Omental fat pad (tissue), 4 donors: ENCODE measurements around the gene OR2W3. TPM values are rescaled to one million over a fixed set of nuclear protein-coding genes. Genes with fewer than 3 reads are reported as not detected.

Experiments
- ATAC-seq: fragments of 150-250 bp; one replicate; pipeline ENCODE4 v1.9.1; 2016; ENCODE audit warnings: mild to moderate bottlenecking, moderate library complexity; ENCODE audit not compliant: low FRiP score
- DNase-seq: peaks from one replicate; pipeline ENCODE4 v3.0.0-alpha.2; 2019; ENCODE audit warnings: low spot score
- total RNA-seq, 4 donors: library from RNA; depleted of rRNA; stranded (reverse); fragments of >200 nt; gene quantifications; one replicate each; pipeline ENCODE4 v1.1.0, GENCODE V29; 2016
- TF ChIP-seq, protein P1 (sequence below), 3 donors: fragments of 450-650 bp; IDR thresholded peaks; one replicate each; pipeline ENCODE4 v1.5.1; 2016 to 2017; ENCODE audit warnings: antibody characterized with exemption in 3 of 3, mild to moderate bottlenecking in 3 of 3, moderate library complexity in 2 of 3

OR2W3 gene
- 1 to 10 TPM in 1 of 4 donors, not detected in 3; 3.5 TPM for total RNA-seq

DNA sequence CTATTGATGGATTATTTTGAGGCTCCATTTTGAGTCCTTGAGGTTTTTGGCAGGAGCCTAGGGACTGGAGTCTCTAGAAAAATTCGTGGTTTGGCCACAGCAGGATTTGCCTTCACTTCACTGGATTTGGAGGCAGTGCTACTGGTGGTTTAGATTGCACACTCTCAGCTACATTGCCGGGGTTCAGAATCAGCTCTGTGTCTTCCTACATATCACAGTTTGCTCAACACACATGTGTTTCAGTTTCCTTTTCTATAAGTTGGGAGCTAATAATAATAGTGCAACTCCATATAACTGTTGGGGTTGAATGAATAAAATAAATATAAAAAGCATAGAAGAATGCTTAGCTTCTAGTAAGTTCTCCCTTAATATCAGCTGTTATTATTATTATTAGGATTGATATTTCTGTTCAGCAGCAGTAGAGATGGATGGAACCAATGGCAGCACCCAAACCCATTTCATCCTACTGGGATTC, at the start of gene OR2W3:
OR2W3 (plus strand) TSS at position 425 of the 475 bp plus-strand sequence; CDS start at position 425, 0 bp downstream.
- no peak for DNase-seq
- ATAC-seq = no peak
- TF ChIP-seq, protein P1, sequence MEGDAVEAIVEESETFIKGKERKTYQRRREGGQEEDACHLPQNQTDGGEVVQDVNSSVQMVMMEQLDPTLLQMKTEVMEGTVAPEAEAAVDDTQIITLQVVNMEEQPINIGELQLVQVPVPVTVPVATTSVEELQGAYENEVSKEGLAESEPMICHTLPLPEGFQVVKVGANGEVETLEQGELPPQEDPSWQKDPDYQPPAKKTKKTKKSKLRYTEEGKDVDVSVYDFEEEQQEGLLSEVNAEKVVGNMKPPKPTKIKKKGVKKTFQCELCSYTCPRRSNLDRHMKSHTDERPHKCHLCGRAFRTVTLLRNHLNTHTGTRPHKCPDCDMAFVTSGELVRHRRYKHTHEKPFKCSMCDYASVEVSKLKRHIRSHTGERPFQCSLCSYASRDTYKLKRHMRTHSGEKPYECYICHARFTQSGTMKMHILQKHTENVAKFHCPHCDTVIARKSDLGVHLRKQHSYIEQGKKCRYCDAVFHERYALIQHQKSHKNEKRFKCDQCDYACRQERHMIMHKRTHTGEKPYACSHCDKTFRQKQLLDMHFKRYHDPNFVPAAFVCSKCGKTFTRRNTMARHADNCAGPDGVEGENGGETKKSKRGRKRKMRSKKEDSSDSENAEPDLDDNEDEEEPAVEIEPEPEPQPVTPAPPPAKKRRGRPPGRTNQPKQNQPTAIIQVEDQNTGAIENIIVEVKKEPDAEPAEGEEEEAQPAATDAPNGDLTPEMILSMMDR (IDR thresholded peaks at IDR 0.05) = no peak

DNA sequence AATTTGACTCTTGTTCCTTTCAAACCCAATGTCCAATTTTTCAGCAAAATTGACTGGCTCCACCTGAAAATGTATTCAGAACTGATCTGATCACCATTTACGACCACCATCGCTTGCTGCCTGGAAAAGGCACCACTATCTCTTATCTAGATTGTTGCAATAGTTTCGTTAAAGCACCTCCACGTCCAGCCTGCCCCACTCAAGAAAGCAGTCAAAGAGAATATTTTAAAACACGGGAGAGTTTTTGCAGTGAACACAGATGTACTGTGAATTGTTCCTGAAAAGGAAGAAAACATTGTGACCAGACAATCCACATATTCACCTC, 49.7 kb upstream of the OR2W3 start:
- no peak for ATAC-seq
- TF ChIP-seq, protein P1 (IDR thresholded peaks at IDR 0.05) = no peak
- no peak for DNase-seq

DNA sequence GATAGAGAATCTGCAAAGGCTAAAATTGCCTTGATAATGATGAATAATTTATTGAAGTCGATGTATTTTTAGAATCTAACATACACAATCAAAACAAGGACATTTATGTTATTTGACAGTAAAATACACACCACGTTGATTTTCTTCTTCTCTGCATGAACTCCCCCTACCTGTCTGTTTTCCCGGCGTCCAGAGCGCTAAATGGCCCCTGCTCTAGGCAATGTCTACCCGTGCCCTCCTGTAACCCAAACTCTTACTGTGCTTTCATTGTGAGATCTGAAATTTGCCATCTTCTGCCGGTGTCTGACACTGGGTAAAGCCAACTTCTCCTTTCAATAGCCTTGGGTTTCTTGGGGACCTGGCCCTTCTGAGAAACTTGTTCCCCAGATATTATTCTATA, 47.0 kb upstream of the OR2W3 start:
- TF ChIP-seq, protein P1 (IDR thresholded peaks at IDR 0.05) = no peak
- no peak for DNase-seq
- no peak for ATAC-seq

DNA sequence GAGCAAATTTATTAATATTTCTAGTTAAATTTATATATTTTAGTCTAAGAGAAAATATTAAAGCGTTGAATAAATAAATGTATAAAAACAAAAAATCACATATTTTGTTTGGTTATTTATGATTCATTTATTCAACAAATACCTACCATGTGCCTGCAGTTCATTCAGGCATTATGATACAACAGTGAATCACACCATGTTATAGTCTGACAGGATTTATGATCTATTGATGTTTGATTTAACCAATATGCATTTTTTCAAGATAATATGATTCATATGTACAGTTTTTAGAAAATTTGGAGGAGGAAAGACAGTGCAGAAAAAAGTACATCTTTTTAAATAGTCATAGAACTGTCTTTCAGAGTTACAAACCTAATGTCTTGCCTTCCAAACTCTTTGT, 45.8 kb upstream of the OR2W3 start:
- no peak for DNase-seq
- no peak for ATAC-seq
- TF ChIP-seq, protein P1 (IDR thresholded peaks at IDR 0.05) = no peak

DNA sequence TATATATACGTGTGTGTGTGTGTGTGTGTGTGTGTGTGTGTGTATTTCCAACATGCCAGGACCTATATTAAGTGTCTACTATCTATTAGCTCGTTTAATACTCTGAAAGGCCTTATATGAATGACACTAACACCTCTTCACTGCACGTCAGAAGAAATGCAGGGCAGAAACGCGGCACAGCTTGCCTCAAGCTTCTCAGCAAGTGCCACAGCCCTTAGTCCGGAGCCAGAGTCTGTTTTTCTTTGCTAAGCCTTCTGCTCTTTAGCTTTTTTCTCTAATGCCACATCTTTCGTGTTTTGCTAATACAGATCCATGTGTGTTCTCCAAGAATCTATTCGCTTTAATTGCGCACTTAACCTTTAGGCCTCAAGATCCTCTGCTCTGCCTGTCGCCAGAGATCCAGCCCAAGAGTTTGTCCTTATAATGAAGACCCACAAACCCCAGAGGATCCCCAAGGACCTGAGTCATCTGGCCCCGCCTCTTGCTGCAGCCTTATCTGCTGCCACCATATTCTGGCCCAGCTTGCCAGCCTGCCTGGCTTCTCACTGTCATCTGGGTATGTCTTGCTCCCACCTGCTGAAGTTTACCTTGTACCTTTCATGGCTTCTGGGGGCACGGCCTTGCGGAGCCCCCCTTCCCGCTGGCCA, 40.4 kb upstream of the OR2W3 start:
- TF ChIP-seq, protein P1 (IDR thresholded peaks at IDR 0.05) = no peak
- ATAC-seq = no peak
- DNase-seq = no peak

DNA sequence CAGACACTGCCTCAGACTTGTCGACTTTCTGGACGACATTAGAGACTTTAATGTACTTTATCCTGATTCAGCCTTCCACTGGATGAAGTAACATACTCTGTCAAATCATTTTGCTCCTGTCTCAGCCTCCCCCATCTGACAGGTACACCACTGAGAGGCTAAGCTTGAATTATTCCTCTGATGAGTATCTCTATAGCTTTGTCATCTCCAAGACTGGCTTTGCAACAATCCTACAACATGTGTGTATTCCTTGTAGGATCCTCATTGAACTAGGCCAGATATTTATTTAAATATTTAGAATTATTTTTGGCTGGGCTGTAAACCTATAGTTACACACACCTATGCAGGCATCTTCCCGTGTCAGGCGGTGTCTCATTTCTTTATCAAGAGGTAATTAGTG, 39.5 kb upstream of the OR2W3 start:
- TF ChIP-seq, protein P1 (IDR thresholded peaks at IDR 0.05) = no peak
- ATAC-seq (no peak), DNase-seq (no peak)
